Measurements from ENCODE around the gene RAD23A.
"Not testable (repeated sequence)": the region's sequence is repeated elsewhere in the genome, so short reads cannot be mapped to it uniquely, and the experiment has no call there.

Gene RAD23A

DNA sequence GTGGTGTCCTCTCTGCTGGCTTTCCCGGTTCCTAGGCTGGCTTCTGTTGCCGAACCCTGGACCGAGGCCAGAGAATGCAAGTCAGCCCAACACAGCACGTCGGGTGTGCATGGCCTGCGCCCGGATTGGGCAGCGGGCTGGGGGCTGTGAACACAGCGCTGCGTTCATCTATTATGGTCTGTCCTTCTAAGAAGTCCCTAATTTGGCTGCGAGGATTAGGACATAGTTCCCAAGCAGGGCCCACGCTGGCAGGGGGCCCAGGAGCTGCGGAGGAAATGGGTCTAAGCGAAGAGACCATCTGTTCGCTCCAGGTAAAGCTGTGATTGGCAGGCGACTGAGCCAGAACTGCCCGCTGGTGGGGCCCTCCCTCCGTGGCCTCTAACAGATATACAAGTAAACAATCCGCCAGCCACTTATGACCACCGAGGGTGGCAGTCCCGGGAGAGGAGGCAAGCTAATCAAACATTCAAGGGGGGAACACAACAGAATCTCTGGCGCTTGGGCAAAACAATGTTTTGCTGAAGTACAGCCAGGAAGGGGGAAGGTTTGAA is 32.6 kb upstream of the RAD23A start:
- Histone ChIP-seq H3K27ac (peak overlapping the region; percentile 24), H3K4me1 (peaks cover 10% of the 10 kb centered on the region), H3K36me3 (ENCODE audit: control insufficient read depth, insufficient read depth, low read length) (no peaks in the 10 kb centered on the region), H3K4me3 (ENCODE audit: low read depth, low read length) (no peak overlapping the region), H2AFZ (peak overlapping the region; percentile 81), H3K4me2 (ENCODE audit: low read length) (no peak overlapping the region), H3K9me3 (ENCODE audit: control insufficient read depth, low read length) (no peaks in the 10 kb centered on the region), H3K27me3 (ENCODE audit: control insufficient read depth, insufficient read depth, low read length) (no peaks in the 10 kb centered on the region), H3K9ac (no peak overlapping the region), H3K79me2 (no peaks in the 10 kb centered on the region)
- TF ChIP-seq, protein P1, sequence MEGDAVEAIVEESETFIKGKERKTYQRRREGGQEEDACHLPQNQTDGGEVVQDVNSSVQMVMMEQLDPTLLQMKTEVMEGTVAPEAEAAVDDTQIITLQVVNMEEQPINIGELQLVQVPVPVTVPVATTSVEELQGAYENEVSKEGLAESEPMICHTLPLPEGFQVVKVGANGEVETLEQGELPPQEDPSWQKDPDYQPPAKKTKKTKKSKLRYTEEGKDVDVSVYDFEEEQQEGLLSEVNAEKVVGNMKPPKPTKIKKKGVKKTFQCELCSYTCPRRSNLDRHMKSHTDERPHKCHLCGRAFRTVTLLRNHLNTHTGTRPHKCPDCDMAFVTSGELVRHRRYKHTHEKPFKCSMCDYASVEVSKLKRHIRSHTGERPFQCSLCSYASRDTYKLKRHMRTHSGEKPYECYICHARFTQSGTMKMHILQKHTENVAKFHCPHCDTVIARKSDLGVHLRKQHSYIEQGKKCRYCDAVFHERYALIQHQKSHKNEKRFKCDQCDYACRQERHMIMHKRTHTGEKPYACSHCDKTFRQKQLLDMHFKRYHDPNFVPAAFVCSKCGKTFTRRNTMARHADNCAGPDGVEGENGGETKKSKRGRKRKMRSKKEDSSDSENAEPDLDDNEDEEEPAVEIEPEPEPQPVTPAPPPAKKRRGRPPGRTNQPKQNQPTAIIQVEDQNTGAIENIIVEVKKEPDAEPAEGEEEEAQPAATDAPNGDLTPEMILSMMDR (IDR thresholded peaks at IDR 0.05), result no peak

DNA sequence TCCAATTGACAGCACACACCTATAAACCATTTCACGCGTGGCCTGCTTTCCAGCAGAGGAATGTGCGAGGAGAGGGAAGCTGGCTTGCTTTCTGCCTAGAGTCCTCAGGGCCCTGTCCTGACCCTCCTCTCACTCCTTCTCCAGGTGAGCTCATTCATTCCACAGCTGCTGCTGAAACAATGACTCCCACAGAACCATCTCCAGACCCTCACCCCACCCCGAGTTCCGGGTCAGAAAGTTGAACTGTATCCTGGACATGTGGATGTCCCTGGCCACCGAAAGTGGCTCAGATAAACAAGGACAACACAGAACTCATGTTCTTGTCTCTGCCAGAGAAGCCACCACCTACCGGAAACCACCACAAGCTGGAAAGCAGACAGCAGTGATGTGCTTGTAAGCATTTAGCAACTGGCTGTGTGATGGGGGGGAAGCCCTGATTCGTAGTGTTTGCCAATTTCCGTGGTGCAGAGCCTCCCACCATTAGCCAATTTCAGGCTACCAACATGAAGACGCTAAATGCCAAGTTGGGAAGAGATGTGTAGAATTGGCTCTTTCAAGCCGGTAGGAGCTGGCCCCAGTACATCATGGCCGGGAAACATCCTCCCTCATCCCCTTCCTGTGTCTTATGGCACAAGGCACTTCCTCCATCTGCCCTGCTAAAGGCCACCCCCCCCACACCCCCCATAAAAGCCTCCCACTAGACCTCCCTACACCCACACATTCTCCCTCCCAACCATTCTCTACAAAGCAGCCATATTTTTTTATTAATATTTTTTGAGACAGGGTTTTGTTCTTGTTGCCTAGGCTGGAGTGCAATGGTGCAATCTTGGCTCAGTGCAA is 31.6 kb upstream of the RAD23A start:
- Histone ChIP-seq H3K27me3 (ENCODE audit: control insufficient read depth, insufficient read depth, low read length) (no peaks in the 10 kb centered on the region), H3K27ac (peak overlapping the region; percentile 24)

DNA sequence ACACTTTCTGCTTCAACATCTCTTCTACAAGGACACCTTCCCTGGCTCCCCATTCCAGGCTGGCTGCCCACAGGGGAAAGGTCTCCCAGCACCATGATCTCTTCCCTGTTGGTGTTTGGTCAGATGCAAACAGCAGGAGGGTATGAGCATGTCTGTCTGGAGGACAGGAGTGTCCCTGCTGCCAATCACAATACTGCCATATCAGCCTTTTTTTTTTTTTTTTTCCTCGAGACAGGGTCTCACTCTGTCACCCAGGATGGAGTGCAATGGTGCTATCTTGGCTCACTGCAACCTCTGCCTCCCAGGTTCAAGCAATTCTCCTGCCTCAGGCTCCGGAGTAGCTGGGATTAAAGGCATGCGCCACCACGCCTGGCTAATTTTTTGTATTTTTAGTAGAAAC is 29.8 kb upstream of the RAD23A start:
- not testable (repeated sequence) for H3K4me2 ChIP-seq (ENCODE audit: low read length); H3K27me3 ChIP-seq (ENCODE audit: control insufficient read depth, insufficient read depth, low read length); H3K79me2 ChIP-seq; H3K36me3 ChIP-seq (ENCODE audit: control insufficient read depth, insufficient read depth, low read length); H3K27ac ChIP-seq; H2AFZ ChIP-seq; H3K9me3 ChIP-seq (ENCODE audit: control insufficient read depth, low read length); H3K9ac ChIP-seq; H3K4me3 ChIP-seq (ENCODE audit: low read depth, low read length); H3K4me1 ChIP-seq

More for the DNA sequence above, 31.6 kb upstream of the RAD23A start:
- Histone ChIP-seq H2AFZ (peak overlapping the region; percentile 81), H3K36me3 (ENCODE audit: control insufficient read depth, insufficient read depth, low read length) (no peaks in the 10 kb centered on the region), H3K9ac (no peak overlapping the region), H3K9me3 (ENCODE audit: control insufficient read depth, low read length) (no peaks in the 10 kb centered on the region), H3K4me2 (ENCODE audit: low read length) (no peak overlapping the region), H3K4me1 (peaks cover 10% of the 10 kb centered on the region), H3K79me2 (no peaks in the 10 kb centered on the region), H3K4me3 (ENCODE audit: low read depth, low read length) (no peak overlapping the region)
- TF ChIP-seq, protein P1 (IDR thresholded peaks at IDR 0.05), result no peak

DNA sequence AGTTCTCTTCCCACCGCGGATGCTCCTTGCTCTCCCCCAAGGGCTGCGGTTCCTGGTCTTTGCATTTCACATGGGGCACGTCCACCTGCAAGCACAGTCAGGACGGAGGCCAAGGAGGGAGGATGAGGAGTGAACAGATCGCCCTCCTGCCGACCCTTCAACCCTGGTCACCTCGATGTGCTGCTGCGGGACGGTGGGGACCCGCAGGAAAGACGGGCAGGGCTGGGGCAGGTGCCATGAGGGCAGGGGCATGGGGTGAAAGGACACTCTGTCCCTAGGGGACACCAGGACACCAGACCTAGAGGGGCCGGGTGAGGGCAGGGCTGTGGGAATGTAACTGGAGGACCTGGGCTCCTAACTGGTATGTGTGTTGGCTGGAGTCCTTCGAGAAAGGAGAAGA is 27.4 kb upstream of the RAD23A start:
- TF ChIP-seq, protein P1 (IDR thresholded peaks at IDR 0.05), result no peak
- Histone ChIP-seq H3K27me3 (ENCODE audit: control insufficient read depth, insufficient read depth, low read length) (no peaks in the 10 kb centered on the region), H3K4me3 (ENCODE audit: low read depth, low read length) (no peak overlapping the region), H3K27ac (no peak overlapping the region), H3K9ac (no peak overlapping the region), H3K9me3 (ENCODE audit: control insufficient read depth, low read length) (no peaks in the 10 kb centered on the region), H3K79me2 (no peaks in the 10 kb centered on the region), H3K4me1 (peaks cover 4% of the 10 kb centered on the region), H3K4me2 (ENCODE audit: low read length) (no peak overlapping the region), H3K36me3 (ENCODE audit: control insufficient read depth, insufficient read depth, low read length) (peaks cover 2% of the 10 kb centered on the region), H2AFZ (no peak overlapping the region)

DNA sequence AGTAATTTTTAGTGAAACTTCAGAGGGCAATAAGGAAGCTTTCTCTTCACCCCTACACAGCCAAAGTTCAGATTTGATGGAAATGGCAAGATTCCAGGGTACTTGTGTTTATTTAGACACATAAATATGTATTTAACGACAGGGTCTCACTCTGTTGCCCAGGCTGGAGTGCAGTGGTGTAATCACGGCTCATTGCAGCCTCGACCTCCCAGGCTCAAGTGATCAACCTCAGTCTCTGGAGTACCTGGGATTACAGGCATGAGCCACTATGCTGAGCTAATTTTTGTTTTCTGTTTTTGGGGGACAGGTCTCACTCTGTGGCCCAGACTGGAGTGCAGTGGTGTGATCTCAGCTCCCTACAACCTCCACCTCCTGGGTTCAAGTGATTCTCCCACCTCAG is 24.6 kb upstream of the RAD23A start:
- Histone ChIP-seq H3K4me3 (ENCODE audit: low read depth, low read length) (no peak overlapping the region), H3K4me2 (ENCODE audit: low read length) (no peak overlapping the region), H3K36me3 (ENCODE audit: control insufficient read depth, insufficient read depth, low read length) (peaks cover 2% of the 10 kb centered on the region), H3K27ac (no peak overlapping the region), H3K27me3 (ENCODE audit: control insufficient read depth, insufficient read depth, low read length) (no peaks in the 10 kb centered on the region), H3K9ac (no peak overlapping the region), H3K4me1 (no peaks in the 10 kb centered on the region), H2AFZ (no peak overlapping the region), H3K79me2 (no peaks in the 10 kb centered on the region), H3K9me3 (ENCODE audit: control insufficient read depth, low read length) (no peaks in the 10 kb centered on the region)
- TF ChIP-seq, protein P1 (IDR thresholded peaks at IDR 0.05), result no peak
